EL (cell line): ENCODE results near the gene PAPPA.

ENCODE experiments used
- DNase-seq: peaks from one replicate; pipeline ENCODE4 v3.0.0-alpha.2; 2016

Gene PAPPA

DNA sequence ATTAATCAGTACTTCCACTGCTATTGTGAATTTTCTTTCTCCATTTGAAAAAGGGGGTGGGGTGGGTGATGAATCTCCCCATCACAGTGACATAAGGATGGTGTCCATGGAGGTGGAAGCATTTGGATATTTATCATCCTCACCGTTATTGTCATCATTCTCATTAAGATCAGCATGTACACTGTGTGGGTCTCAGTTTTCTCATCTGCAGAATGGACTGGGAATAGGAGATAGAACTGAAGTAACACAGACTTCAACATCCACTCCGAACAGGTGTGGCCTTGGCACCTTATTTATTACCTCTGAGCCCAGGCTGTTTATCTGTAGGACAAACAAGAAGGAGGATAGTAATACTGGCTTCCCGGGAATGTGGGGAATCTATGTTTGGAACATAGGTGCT is 165.9 kb downstream of the PAPPA start:
- DNase-seq: no peak

DNA sequence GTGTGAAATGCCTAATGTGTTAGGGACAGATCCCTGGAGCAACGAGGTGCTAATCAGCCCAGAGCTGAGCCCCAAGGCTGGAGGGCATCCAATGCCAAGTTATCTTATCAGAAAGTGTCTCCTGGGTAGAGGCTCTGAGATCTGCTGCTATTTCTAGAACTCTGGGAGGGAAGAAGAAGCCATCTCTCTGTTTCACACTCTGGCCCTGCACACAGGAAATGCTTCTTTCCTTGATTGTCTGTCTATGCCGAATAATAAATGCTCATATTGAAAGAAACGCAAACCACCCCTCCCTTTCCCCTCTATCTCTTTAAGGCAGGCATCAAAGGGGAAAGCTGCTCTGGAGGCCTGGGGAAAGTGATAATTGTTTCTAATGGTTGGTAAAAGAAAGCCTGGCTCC is 166.7 kb downstream of the PAPPA start:
- DNase-seq: no peak

DNA sequence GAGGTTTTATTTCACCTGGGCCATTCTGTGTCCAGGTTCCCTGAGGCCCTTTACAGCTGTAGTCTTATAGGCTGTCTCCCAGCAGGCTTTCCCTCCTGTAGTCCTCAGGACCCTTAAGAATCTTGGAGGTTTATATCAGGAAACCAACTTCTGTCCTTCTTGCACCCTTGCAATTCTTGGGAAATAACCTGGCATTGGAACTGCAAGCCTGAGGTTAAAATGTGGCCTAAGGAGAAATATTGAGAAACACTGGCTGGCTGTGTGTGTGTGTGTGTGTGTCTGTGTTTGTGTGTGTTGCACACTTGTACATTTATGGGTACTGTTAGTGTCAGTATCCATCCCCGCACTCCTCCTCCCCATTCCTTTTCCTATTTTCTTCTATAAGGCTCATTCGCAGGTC is 168.9 kb downstream of the PAPPA start:
- no peak for DNase-seq

DNA sequence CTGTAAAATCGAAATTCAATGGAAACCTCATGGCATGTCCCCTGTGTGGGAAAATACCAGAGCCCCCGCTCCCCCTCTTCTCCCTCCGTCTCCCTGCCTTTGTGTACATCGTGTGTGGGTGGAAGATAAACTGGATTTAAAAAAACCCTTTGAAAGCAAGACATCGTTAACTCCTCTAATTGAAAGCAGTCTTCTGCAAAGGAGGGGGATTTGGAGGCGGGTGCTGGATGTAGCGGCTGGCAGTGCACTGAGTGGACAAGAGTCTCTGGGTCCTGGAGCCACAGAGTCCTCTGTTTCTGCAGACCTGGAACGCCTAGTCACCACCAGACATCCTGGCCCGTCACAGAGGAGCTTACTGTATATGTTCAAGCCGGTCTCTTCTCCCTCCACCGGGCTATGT is 169.4 kb downstream of the PAPPA start:
- DNase-seq: no peak

DNA sequence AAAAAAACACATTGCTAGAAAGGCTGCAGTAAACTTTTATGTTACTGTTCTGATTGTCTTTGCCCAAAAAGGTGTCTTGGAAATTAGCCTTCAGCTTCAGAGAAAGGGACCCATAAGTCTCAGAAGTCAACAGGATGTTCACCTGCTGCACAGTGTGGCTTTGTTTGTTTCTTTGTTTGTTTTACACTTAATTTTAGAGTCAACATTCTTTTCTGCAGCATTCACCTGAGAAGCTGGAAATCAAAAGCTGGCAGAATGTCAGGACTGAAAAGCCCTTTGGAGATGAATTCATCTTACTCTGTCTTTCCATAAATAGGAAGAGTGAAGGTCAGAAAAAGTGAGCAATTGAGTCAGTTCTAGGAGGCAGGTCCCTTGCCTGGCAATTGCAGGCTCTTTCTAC is 170.0 kb downstream of the PAPPA start:
- DNase-seq: no peak

DNA sequence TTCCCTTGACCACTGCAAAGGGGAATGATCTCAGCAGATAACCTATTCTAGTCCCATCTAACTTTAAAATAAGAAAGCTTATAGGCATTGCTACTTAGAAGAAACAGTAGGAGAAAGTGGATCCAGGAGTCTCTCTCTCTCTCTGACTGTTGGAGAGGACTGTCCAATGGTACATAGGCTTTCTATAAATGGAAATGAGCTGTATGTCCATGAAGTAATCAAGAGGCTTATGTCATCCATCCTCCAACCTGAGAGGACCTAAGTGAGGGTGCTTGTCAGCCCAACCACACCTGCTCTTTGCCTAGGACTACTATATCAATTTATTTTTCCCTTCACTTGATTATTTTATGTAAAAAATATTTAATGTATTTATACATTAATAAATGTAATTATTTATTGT is 172.3 kb downstream of the PAPPA start:
- DNase-seq: no peak

DNA sequence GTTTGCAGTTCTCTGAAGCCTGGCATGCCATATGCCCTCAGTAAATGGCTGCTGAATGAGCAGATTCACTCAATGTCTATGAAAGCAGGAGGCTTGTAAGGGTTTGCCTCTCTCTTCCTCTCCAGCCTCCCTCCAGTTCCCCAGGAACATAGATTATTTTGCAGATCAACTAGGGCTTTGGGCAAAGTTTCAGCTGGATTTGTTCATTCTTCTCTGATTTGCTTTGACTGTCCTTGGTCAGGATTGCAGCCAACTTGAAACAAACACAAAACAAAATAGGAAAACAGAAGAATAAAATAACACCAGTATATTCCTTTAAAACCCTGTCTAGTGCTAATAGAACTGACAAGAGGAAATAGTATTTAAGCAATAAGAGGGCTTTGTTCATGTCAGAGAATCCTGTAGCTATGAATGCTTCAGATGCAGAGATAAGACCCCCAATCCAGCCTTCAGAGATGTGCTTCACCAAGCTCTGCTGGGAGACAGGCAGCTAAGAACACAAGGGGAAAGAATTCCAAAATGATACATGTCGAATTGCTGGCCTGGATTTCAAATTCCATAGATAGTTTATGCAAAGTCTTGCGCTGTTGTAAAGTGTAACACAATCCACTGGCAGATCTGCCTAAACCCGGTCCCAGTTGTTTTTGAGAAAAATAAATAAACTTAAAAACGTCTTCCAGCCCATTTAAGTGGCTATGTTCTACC is 174.3 kb downstream of the PAPPA start:
- peak; percentile 33 for DNase-seq

DNA sequence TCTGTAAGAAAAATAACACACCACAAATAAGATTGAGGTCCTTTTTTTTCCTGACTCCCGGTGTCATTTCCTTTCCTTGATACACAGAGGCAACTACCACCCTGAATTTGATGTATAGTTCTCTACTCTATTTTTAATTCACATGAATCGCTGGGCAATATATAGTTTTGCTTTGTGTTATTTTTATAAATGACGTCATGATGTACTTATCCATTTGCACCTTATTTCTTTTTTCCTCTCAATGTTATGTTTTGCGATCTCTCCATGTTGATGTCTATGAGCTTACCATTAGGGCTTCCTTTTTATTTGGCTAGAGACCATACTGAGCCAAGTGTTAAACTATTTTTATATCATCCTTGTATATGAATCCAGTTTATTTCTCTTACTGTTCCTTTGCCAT is 175.9 kb downstream of the PAPPA start:
- no peak for DNase-seq

DNA sequence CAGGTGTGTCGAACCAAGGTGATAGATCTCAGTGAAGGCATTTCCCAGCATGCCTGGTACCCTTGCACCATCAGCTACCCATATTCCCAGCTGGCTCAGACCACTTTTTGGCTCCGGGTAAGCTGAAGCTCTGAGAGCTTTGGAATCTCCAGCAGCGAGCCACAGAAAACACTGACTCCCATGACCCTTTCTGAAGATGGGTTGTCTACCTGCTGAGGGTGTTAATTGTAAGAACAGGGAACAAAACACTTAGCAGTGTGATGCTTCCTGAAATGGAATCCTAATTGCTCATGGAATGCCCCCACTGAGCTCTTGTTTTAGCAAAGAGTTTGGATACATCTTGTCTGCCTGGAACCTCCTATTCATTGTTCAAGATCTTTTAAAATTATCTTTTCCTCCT is 177.7 kb downstream of the PAPPA start:
- no peak for DNase-seq

DNA sequence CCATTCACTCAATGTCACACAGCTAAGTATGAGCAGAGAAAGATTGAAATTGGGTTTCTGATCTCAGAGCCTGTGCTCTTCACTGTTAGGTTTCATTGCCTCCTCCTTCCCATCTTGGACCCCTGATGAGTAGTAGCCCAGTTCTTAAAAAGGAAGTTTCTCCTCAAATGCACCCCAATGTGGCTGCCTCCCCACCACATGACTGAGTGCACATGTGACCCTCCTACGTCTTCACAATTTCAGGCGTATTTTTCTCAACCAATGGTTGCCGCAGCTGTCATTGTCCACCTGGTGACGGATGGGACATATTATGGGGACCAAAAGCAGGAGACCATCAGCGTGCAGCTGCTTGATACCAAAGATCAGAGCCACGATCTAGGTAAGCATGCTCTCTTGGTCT is 178.5 kb downstream of the PAPPA start:
- no peak for DNase-seq

DNA sequence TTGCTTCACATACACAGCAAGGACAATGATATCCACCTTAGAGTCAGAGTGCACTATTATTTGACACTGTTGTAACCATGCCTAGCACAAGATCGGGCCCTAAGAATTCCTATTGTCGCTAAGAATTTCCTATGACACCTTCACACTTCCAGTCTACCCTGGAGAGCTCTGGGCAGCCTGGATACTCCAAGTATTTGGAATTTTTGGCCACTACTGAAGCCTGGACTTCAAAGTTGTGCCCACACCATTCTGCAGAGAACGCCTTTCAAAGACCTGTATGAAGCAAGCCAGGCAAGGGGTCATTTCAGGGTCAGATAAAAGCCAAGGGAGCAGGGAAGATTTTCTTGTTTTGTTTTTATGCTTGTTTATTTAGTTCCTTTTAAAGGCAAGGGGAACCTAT is 179.7 kb downstream of the PAPPA start:
- DNase-seq: no peak

DNA sequence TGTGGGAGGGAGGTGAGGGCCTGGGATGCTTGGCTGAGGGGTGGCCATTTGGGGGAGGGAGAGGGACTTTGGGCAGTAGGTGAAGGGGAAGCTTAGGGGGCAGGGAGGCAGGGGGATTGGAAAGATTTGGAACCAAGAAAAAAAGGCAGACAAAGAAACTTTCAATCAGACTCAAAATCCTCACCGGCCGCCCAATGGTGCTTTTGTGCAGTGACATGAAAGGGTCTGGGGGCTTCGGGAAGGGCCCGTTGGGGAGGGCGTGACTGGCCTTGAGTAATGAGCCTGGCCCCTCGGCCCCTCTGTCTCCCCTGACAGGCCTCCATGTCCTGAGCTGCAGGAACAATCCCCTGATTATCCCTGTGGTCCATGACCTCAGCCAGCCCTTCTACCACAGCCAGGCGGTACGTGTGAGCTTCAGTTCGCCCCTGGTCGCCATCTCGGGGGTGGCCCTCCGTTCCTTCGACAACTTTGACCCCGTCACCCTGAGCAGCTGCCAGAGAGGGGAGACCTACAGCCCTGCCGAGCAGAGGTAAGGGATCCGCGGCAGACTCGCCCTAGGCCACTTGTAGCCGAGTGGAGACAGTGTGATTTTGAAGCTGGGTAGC is 181.1 kb downstream of the PAPPA start:
- DNase-seq: no peak

DNA sequence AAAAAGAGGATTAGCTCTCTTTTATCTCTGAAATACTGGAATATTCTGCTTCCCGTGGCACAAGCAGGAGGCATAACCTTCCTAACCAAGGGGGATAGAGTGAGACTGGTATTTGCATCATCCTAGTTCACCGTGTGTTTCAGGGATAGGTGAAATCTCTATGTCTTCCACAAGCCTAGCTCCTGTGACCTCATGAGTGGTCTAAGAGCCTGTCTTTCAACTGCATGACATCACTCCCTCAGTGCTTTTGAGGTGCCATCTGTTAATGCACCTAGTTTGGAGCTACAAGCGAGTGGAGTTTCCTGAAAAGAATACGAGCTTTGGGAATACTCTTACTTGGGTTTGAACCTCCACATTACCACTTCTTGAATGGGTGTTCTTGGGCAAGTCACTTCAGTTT is 181.8 kb downstream of the PAPPA start:
- DNase-seq: no peak

DNA sequence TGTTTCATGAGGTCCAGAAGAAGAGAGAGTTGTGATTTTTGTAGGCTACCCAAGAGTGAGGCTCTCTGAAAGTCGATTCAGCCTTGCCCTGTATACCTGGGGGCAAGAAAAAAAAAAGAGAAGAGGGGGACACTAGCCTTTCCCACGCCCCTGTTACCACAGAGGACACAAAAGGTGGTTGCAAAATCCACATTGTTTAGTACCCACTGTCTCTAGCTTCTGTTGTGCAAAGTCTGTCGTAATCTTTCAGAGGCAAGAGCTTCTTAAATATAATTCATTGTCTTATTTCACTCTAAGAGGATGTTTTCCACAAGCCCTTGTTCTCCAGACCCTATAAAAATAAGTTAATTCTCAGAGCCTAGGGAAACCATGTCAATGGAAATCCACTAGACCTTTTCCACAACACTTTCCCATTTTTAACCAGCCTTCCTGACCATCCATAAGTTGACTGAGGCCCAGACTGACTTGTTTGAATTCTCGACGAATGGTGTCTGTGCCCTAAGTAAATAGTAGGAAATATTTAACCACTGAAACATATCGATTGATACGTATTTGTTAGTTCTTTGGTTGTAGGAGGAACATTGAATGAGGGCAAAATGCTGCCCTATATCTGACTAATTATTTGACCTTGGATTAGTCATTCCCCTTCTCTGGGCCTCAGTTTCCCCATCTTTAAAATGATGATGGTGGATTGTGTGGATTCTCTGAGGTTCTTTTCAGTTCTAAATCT is 182.7 kb downstream of the PAPPA start:
- no peak for DNase-seq

DNA sequence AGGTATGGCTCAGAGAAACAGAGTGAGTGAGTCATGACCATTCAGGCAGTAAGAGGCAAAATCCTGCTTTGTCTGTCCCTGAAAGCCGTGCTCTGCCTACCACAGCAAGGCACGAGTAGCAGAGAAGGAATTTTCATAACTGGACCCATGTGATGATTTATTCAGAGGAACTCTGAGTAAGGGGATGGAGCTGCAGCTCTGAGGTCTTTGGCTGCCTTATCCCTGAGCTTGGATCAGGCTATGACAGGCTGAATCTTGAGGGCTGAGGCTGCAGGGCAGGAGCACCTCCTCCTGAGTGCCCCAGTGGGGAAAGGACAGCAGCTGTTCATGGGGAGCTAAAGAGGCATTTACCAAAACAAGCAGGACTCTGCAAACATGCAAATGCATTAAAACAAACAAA is 183.4 kb downstream of the PAPPA start:
- peak; percentile 46 for DNase-seq

DNA sequence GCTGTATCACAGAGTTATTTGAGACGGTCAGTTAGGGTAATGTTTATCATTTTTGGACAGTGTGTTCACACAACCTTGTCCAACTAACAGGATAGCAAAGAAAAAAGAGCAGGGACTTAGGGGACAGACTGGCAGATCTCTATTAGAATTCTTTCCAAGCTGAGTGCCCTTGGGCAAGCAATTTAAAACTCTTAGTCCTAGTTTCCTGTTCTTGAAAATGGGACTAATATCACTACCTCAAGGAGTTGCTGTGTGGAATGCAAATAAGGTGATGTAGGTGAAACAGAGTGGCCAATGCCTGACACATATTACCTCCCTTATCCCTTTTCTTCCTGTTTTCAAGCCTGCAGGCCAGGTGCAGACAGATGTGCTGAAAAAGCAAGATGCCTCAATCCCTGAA is 186.7 kb downstream of the PAPPA start:
- no peak for DNase-seq

DNA sequence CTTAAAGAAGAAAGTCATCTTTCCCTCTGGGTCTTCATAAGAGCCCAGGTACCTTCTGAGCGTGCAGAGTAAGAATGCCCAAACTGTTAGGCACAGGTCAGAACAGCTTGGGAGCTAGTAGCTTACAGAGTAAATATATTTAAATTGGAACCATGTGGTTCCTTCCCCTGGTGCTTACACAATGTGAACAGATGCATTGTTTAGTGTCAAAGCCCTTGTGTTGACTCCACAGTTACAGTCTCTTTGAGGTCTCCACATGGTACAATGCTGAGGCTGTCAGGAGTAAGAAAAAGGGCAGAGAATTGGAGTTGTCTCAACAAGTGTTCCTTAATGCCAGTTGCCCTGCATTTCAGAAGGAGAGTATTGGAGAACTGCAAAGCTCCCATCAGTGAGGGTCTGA is 188.5 kb downstream of the PAPPA start:
- DNase-seq: no peak

DNA sequence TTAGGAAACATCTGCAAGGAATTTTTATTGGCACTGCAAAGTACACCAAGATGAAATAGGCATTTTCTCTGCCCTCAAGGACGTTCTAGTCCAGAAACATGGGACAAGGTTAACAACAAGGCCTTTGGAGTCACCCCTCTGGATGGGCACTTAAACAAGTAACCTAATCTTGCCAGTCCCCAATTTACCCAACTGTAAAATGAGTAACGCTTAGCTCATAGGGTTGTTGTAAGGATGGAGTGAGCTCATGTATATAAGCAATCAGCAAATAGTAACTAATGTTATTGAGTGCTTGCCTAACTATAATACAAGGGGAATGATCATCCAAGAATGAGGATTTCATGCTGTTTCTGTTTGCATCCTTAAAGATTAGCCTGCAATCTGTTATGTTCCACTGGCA is 189.3 kb downstream of the PAPPA start:
- DNase-seq: no peak

DNA sequence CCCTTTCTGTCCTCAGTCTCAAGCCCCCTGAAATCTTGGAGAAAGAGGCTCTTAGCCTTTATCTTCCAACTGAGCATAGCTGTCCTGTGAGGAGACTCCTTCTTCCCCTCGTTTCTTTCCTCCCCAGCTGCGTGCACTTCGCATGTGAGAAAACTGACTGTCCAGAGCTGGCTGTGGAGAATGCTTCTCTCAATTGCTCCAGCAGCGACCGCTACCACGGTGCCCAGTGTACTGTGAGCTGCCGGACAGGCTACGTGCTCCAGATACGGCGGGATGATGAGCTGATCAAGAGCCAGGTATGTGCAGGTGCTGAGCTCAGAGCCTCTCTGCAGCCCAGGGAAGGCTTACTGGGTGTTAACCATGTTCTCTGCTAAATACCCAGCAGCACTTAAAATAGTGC is 190.8 kb downstream of the PAPPA start:
- no peak for DNase-seq

DNA sequence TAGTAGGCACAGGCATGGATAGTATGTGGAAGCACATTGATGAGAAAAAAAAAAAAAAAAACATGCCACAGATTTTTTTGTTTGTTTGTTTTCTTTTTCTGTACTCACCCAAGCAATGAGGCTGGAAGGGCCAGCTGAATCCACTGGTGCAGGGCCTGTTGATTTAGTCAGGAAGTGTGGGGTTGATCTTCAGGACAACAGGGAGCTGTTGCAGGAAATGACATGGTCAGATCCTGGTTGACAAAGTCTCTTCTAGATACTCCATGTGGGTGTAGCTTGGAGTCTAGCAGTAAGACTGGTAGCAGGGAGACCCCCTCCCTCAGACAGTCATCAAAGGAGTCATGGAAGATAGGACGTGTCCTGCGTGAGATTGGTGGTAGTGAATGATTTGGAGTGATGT is 191.8 kb downstream of the PAPPA start:
- DNase-seq: no peak

DNA sequence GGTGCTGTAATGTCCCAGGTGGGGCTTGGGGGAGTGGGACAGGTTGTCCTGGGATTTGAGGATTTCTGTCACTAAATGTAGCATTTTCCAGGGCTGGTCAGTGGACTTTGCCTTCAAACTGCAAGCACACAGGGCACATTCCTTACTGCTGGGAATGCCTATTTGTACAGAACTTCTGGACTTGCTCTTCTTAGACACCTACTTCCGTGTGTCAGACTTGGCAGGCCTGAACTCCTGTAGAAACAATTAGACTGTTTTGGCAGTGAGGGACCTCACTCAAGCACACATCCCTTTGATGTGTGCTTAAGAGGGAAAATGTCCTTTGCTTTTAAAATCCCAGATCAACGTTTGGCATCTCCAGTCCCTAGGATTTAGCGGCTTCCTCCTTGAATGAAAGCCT is 192.2 kb downstream of the PAPPA start:
- DNase-seq: no peak

DNA sequence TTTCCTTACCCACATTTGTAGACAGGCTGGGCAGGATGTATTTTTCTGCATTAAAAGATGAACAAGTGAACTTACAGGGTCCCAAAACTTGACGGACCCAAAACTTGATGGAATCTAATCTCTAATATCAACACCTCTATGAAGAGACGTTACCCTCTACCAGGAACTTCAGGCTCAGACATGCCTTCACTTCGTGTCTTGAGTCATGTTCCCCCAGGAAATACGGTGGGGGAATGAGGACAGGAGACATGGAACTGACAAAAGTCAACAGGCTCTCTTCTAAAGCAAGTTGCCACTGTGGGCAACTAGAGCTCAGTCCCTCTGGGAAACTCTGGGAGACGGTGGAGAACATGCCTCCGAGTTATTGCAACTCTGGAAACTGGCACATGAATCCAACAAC is 196.1 kb downstream of the PAPPA start:
- DNase-seq: no peak

DNA sequence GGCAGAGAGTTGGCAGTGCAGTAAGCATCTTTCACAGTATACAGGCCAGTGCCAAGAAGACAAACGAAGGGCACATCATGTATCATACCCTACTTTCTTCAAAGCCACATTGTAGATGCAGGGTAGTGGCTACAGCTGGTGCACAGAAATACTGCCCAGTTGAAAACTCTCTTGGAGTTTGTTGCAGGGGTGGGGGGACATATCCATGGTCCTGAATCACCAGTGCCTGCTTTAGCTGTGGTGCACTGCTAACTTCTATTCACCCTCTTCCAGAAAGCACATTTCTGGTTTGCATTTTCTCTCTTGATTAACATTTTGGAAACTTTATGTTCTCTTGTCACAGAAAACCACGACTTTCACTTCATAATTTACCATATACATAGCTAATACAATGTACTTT is 196.6 kb downstream of the PAPPA start:
- no peak for DNase-seq

DNA sequence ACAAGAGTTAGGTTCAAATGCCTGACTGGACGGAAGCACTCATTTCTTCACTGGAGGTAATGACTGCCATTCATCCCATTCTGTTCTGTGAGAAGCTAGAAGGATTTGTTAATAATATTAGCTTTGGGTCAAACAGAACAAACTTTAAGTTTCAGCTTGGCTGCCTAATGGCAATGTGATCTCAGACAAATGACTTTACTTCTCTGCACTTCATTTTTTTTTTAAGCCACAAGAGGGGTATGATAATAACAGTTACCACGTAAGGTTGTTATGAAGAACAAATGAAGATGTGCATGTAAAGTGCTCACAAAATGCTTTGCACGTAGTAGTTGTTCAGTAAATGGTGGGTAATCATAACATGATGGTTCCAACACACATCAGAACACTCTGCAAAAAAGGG is 199.4 kb downstream of the PAPPA start:
- no peak for DNase-seq
